Measurements from ENCODE around the gene MT1X. TPM values are rescaled to one million over a fixed set of nuclear protein-coding genes. Genes with fewer than 3 reads are reported as not detected.

Gene MT1X
- total RNA-seq: 1,022 and 1,842 TPM in 2 replicates

DNA sequence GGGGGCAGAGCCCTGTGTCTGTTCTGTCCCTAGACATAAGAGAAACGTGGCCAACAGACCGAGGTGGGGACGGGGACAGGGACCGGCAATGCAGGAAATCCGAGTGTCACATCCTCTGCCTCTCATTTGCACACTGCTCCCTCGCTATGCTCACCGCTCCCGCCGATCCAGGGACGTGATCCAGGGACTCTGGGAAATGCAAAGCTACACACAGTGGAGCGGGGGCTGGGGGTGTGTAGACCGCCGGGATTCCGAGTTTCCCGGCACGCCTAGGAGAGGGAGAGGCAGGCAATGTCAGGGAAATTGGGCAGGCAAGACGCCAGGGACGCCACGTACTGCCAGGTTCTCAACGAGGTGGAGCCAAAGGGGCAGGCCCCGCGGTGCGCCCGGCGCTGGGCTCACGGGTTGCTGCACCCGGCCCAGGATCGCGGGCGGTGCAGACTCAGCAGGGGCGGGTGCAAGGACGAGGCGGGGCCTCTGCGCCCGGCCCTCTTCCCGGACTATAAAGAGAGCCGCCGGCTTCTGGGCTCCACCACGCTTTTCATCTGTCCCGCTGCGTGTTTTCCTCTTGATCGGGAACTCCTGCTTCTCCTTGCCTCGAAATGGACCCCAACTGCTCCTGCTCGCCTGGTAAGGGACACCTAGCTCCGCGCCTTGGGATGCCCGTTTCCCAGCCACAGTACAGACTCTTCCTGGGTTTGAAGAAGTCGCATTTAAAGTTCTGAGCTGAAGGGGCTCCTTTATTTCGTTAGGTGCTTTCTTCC is at the start of gene MT1X:
TSS of gene MT1X (plus strand) at position 532 of the 764 bp plus-strand sequence. CDS start at position 603, 71 bp downstream.

DNA sequence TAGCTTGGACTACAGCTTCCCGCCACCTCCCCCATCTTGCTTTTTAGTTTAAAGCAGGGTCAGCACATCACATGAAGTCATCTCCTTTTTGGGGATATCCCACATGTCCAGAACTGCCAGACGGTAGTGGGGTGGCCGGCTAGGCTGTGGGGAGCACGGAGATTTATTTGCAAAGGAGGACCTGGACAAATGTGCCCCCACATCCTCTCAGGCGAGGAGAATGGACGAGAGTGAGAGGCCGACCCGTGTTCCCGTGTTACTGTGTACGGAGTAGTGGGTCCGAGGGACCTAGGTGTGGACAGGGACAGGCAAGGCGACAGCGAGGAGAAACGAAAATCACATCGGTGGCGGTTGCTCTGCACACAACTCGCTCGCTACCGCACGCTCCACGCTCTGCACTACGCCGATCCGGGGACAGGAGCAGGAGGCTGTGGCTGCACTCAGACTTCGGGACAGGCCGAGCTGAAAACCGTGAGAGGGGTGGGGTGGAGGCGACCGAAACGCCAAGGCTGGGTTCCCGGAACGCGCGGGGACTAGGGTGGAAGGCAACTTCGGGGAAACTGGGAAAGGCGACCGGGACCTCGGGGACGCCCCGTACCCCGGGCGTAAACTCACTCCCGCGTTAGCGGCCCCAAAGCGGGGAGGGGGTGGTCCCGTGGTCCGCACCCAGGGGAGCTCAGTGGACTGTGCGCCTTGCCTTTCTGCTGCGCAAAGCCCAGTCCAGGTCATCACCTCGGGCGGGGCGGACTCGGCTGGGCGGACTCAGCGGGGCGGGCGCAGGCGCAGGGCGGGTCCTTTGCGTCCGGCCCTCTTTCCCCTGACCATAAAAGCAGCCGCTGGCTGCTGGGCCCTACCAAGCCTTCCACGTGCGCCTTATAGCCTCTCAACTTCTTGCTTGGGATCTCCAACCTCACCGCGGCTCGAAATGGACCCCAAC is 44.2 kb upstream of the MT1X start, which contains the start of gene MT1A:
TSS of gene MT1A (plus strand) at position 853 of the 937 bp plus-strand sequence. CDS start at position 926, 73 bp downstream.

DNA sequence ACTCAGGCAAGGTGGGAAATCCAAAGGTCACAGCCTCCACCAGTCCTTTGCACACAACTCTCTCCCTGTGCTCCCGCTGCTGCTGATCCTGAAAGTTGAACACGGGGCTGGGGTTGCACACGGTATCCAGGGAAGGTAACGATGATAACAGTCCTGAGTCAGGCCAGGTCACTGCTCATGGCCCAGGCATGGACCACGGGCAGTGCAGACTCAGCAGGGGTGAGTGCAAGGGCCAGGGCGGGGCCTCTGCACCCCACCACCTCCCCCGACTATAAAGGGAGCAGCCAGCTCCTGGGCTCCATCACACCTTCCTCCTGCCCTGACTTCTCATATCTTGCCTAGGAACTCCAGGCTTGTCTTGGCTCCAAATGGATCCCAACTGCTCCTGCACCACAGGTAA is 30.7 kb upstream of the MT1X start, which contains the start of gene MT1B:
TSS of gene MT1B (plus strand) at position 301 of the 400 bp plus-strand sequence. CDS start at position 369, 68 bp downstream.

DNA sequence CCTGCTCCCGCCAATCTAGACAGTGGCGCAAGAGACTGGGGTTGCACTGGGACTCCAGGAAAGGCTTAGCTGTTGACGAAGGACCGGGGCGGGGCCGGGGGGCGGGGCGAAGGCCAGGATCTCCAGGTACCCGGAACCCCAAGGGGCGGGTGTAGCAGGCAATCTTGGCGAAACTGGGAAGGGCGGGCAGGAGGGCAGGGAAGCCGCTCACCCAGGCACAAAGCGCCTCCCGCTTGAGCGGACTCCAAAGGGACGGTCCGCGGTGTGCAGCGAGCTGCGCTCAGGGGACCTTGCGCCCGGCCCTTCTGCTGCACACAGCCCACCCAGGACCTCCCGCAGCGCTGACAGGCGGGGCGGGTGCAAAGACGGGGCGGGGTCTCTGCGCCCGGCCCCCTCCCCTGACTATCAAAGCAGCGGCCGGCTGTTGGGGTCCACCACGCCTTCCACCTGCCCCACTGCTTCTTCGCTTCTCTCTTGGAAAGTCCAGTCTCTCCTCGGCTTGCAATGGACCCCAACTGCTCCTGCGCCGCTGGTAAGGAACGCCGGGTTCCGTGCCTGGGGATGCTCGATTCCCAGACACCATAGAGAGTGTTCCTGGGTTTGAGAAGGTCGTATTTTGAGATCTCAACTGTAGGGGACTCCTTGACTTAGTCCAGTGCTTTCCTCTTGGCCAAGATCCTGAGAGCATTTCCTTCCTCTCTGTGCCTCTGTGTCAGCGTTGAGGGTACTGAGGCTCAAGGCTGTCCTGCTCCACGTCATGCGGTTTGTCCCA is 24.5 kb upstream of the MT1X start, which contains the start of gene MT1F:
TSS of gene MT1F (plus strand) at position 405 of the 772 bp plus-strand sequence. CDS start at position 505, 100 bp downstream.

DNA sequence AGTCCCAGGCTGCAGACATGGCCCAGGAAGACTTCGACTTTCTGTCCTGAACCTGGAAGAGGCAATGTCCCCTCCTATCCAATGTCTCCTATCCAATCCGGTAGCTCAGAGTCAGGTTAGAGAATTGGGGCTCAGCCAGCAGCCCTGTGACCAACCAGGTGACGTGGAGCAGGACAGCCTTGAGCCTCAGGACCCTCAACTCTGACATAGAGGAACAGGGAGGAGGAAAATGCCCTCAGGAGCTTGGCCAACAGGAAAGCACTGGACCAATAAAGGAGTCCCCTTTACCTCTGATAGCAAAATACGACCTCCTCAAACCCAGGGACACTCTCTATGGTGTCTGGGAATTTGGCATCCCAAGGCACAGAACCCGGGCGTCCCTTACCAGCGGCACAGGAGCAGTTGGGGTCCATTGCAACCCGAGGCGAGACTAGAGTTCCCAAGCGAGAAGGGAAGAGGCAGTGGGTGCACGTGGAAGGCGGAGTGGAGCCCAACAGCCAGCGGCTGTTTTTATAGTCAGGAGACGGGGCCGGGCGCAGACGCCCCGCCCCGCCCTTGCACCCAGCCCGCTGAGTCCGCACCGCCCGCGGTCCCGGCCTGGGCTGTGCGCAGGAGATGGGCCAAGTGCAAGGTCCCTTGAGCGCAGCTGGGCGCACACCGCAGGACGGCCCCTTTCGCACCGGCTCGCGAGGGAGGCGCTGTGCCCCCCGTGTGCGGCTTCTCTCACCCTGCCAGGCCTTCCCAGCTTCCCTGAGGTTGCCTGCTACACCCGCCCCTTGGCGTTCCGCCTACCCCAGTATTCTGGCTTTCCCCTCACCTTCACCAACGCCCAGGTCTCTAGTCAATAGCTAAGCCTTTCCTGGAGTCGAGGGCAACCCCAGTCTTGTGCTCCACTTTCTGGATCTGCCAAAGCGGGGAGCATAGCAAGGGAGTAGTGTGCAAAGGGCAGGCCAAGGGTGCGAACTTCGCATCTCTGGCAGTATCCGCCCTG is 14.4 kb upstream of the MT1X start, which contains the start of gene MT1G:
TSS of gene MT1G (minus strand) at position 485 of the 991 bp plus-strand sequence. CDS start at position 413, 72 bp downstream.

DNA sequence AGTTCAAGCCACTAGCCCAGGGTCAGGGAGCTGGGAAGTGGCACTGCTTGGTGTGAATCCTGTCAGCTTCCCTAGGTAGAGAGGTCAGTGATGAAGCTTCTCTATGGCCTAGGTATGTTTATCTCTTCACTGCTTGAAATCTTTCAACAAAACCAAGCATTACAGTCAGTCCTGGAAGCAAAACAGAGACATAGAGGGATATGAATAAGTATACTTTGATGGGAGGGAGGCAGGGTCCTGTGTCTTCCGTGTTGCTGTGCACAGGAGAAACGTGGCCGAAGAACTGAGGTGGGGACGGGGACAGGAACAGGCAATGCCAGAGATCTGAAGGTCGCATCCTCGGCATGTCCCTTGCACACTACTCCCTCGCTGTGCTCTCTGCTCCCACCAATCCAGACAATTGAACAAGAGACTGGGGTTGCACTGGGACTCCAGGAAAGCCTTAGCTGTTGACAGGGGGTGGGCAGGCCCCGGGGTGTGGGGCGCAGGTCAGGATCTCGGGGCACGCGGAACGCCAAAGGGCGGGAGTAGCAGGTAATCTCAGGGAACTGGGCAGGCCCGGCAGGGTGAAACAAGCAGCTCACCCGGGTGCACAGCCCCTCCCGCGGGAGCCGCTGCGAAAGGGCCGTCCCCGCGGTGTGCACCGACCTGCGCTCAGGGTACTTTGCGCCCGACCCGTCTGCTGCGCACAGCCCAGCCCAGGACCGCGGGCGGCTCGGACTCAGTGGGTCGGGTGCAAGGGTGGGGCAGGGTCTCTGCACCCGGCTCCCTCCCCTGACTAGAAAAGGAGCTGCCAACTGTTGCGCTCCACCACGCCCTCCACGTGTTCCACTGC is 13.0 kb upstream of the MT1X start, which contains the start of gene MT1H:
TSS of gene MT1H (plus strand) at position 810 of the 835 bp plus-strand sequence. CDS start 71 bp downstream, outside the sequence.

DNA sequence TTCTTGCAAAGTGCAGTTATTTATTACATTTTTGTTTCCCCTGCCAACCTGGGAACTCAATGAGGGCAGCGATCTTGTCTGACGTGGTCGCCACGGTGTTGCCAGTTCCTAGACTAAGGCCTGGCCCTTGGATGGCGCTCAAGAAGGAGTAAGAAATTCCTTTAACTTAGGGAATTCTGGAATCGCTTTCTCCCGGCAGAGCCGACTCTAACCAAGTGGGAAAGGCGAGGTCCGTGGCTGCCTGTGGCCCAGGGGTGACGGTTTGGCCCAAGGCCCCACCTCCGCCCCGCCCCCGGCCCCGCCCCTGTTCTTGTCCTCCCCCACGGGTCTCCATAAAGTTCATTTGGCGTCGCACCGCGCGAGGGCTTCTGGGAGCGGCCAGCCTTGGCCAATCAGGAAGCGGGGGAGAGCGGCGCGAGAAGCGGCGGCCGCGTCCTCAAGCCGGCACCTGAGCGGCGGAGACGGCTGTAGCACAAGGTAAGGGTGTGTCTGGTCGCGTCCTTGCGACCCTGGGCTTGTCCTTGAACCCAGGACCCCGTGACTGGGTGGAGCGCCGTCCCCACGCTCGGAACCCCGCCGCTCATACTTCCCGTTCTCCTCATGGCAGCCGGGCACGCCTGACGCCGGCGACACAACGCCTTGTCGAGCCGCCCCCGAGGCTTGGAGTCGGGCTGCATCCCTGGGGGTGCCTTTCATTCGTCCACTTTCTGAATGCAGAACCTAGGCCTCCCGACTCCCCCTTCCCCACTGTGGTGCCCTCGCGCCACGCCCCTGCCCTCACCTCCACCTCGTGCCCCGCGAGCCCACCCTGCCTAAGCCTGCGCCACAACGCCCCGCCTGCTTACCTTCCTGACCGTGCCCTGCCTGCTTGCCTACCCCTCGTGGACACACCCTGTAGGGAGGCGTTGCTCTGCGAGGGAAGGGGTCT is 47.7 kb downstream of the MT1X start, which contains the start of gene NUP93:
TSS of gene NUP93 (plus strand) at position 395 of the 928 bp plus-strand sequence. CDS start 18,119 bp downstream, outside the sequence.

Other genes with a start within 250 kb of the MT1X start
- gene NUDT21, start 231.1 kb upstream of the MT1X start, total RNA-seq: 63.7 and 67.4 TPM in 2 replicates
- gene OGFOD1, start 230.9 kb upstream of the MT1X start, total RNA-seq: 49.7 and 62.8 TPM in 2 replicates
- gene BBS2, start 162.4 kb upstream of the MT1X start, total RNA-seq: 29.3 and 35.9 TPM in 2 replicates
- not detected in 2 replicates for gene MT4, start 117.4 kb upstream of the MT1X start, total RNA-seq
- gene MT3, start 92.9 kb upstream of the MT1X start, total RNA-seq: not detected in 2 replicates
- 602 and 1,004 TPM in 2 replicates for gene MT2A, start 73.9 kb upstream of the MT1X start, total RNA-seq
- 367 and 549 TPM in 2 replicates for gene MT1E, start 56.7 kb upstream of the MT1X start, total RNA-seq
- gene MT1M, start 49.8 kb upstream of the MT1X start, total RNA-seq: not detected in 2 replicates
- not detected in 2 replicates for gene MT1A, start 43.8 kb upstream of the MT1X start, total RNA-seq
- not detected in 2 replicates for gene MT1B, start 30.6 kb upstream of the MT1X start, total RNA-seq
- gene MT1F, start 24.5 kb upstream of the MT1X start, total RNA-seq: 1.5 and 6.8 TPM in 2 replicates
- 1.1 TPM in 1 of 2 replicates, not detected in the other for gene MT1G, start 14.4 kb upstream of the MT1X start, total RNA-seq
- not detected in 2 replicates for gene MT1H, start 12.7 kb upstream of the MT1X start, total RNA-seq
- 52.4 and 72.1 TPM in 2 replicates for gene NUP93, start 47.7 kb downstream of the MT1X start, total RNA-seq
- not detected in 2 replicates for gene SLC12A3, start 182.7 kb downstream of the MT1X start, total RNA-seq
- 37.2 and 57.1 TPM in 2 replicates for gene HERPUD1, start 249.7 kb downstream of the MT1X start, total RNA-seq

All from airway epithelial cell (primary cell).